ENCODE results near the gene SERGEF. TPM values are rescaled to one million over a fixed set of nuclear protein-coding genes. Genes with fewer than 3 reads are reported as not detected.

The SERGEF gene
- total RNA-seq, 4 donors from 2014 or later, result 18.9 to 23.9 (median 20.6) TPM

DNA sequence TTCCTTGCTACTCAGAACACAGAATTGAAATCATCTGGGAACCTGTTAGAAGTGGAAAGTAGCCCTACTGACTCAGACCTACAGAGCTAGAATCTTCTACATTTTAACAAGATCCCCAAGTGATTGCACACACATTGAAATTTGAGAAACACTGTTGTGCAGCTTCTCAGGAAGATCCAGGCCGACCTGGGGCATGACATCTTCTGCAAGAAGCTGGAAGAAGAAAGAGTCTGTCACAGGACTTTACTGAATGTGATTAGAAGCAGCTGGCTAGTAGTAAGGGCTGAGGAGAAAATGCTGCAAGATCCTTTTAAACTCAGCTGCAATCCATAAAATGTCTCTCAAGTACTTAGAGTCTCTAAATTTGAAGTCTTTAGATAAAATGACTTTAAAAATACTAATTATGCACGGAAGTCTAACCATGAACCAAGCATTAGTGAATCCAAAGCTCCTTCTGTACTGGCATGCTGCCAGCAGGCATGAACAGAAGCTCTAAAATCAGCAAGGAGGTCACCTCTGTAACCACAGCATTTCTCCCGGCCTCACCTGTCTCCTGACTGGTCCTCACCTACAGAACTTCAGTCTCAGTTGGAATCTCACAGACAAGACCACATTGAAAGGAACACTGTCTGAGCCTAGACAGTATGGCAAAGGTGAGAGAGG lies 85.0 kb downstream of the SERGEF start:
- ATAC-seq (ENCODE audit: low FRiP score) (no peak), DNase-seq (ENCODE audit: low spot score) (no peak)
- TF ChIP-seq, protein P1, sequence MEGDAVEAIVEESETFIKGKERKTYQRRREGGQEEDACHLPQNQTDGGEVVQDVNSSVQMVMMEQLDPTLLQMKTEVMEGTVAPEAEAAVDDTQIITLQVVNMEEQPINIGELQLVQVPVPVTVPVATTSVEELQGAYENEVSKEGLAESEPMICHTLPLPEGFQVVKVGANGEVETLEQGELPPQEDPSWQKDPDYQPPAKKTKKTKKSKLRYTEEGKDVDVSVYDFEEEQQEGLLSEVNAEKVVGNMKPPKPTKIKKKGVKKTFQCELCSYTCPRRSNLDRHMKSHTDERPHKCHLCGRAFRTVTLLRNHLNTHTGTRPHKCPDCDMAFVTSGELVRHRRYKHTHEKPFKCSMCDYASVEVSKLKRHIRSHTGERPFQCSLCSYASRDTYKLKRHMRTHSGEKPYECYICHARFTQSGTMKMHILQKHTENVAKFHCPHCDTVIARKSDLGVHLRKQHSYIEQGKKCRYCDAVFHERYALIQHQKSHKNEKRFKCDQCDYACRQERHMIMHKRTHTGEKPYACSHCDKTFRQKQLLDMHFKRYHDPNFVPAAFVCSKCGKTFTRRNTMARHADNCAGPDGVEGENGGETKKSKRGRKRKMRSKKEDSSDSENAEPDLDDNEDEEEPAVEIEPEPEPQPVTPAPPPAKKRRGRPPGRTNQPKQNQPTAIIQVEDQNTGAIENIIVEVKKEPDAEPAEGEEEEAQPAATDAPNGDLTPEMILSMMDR (IDR thresholded peaks at IDR 0.05), result no peak

DNA sequence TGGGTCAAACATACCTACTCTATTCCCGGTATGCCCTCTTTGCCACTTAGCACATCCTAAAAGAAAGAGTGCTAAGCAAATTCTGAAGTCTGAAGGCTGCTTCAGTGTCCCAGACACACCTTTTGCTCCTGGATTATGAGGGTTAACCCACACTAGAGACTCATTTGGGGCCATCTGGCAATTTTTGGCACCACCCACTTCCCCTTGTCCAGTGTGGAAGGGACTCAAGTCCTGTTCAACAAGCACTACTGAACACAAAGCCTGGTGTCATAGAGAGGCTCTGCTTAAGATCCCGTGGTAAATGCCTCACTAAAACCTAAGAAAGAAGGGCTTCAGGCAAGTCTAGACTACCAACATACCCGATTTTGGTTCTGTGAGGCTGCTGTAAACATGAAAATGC lies 85.8 kb downstream of the SERGEF start:
- TF ChIP-seq, protein P1 (IDR thresholded peaks at IDR 0.05), result no peak
- DNase-seq (ENCODE audit: low spot score), result no peak
- ATAC-seq (ENCODE audit: low FRiP score), result no peak

DNA sequence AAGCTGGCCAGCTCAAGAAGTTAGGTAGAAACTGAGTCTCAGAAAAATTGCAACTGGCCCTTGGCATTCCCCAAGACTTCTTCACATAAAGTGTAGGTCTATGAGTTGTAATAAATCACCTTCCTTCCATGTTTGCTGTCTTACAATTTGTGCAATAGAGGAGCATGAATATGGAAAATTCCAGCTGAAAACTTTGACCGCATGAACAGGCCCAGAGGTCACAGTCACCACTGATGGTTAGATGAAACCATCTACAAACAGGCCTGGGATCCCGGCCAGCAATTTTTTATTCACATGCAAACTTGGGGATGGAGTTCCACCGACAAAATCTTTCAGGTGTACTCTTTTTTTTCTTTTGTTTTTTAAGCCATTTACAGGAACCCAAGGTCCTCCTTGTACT lies 88.1 kb downstream of the SERGEF start:
- TF ChIP-seq, protein P1 (IDR thresholded peaks at IDR 0.05), result no peak
- DNase-seq (ENCODE audit: low spot score) (no peak), ATAC-seq (ENCODE audit: low FRiP score) (no peak)

DNA sequence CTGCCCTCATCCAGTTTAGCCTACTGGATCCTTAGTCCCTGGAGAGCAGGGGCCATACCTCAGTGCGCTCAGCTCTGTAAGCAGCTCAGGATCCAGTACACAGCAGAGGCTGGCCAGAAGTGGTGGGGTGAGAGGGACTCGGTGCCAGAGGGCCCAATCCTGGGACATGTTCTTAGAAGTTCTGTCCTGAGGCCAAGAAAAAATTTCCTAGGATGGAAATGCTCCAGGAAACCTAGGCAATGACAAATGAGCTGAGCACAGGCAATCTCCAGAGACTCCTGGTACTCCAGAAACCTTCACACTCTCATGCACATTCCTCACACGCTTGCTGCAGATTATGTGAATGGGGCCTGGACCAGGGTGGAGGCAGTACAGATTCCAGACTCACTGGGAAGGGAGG lies 89.6 kb downstream of the SERGEF start:
- TF ChIP-seq, protein P1 (IDR thresholded peaks at IDR 0.05), result no peak
- ATAC-seq (ENCODE audit: low FRiP score) (no peak), DNase-seq (ENCODE audit: low spot score) (no peak)

DNA sequence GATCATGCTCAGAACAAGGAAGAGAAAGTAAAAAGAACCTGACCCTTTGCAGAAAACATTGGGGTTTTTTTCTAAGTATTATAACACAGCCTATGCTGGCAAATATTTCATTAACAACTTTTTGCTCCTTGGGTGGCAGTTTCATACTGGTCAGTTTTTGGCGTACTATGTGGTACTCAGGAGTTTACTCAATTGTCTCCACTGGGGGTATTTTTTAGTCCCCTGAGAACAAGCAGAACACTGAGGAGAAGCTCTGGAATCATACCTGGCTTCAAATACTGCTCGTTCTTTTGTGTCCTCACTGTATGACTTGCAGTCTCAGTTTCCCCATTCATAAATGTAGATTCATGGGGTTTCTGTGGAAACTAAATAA lies 90.4 kb downstream of the SERGEF start:
- TF ChIP-seq, protein P1 (IDR thresholded peaks at IDR 0.05), result no peak
- DNase-seq (ENCODE audit: low spot score), result no peak
- ATAC-seq (ENCODE audit: low FRiP score), result no peak

DNA sequence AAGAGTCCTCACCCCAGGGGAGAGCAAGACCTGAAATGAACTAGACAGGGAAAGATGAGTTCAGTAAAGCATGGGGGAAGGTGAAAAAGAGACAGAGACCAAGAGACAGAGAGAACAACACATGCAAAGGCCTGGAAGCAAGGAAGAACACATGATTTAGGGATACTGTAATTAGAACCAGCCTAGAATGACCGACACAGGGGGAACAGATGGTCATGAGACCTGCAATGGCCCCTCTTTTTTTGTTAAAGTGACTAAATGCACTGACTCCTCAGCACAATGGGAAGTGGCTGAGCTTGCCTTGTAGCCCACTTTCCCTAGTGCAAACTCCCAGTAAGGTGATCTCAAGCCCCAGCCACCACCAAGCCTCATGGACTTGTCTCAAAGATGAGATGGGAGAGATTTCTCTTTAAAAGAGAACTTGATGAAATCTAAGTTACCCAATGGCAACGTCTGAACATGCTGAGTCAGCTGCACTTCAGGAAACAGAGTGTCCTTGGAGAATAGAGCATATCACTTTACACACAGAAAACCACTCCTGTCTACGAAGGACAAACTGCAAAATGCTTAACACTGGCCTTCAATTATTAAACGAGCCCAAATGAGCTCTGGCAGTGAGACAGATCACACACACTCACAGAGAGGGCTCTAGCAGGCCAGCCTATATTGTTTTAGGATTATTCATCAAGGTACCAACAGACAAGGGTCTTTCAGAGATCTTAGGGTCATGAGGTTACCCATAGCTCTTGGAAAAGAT lies 91.0 kb downstream of the SERGEF start:
- ATAC-seq (ENCODE audit: low FRiP score) (no peak), DNase-seq (ENCODE audit: low spot score) (no peak)
- TF ChIP-seq, protein P1 (IDR thresholded peaks at IDR 0.05), result no peak

All from omental fat pad (tissue), 4 donors.